Neural cell (in vitro differentiated cells): ENCODE results near the gene ZBTB48. TPM values are rescaled to one million over a fixed set of nuclear protein-coding genes. Genes with fewer than 3 reads are reported as not detected.

Experiments
- H2AFZ ChIP-seq: fragments of 200-600, 300-800 bp; sonication (generic), shearing (Covaris generic); 2 replicates; pipeline ENCODE4 v1.6.0; 2014; ENCODE audit warnings: low read depth, mild to moderate bottlenecking, antibody characterized with exemption, low read length, moderate library complexity
- H3F3A ChIP-seq: fragments of 200-600 bp; shearing (Covaris generic); 2 replicates; pipeline ENCODE4 v1.6.1; 2016; ENCODE audit warnings: mild to moderate bottlenecking, moderate library complexity, mixed read lengths, antibody characterized with exemption, low read length; ENCODE audit not compliant: insufficient read depth, poor library complexity, severe bottlenecking
- H3K27ac ChIP-seq: fragments of 200-600, 300-800 bp; sonication (generic), shearing (Covaris generic); 2 replicates; pipeline ENCODE4 v1.5.1; 2014; ENCODE audit warnings: mild to moderate bottlenecking, low read length, moderate library complexity
- H3K27me3 ChIP-seq: fragments of 300-800, 200-600 bp; sonication (generic), shearing (Covaris generic); 2 replicates; pipeline ENCODE4 v1.6.0; 2014; ENCODE audit warnings: mild to moderate bottlenecking, low read depth, low read length, moderate library complexity; ENCODE audit not compliant: insufficient read depth
- H3K36me3 ChIP-seq: fragments of 300-800, 200-600 bp; sonication (generic), shearing (Covaris generic); 2 replicates; pipeline ENCODE4 v1.5.1; 2014; ENCODE audit warnings: mild to moderate bottlenecking, antibody characterized with exemption, low read length, moderate library complexity; ENCODE audit not compliant: insufficient read depth
- H3K4me2 ChIP-seq: fragments of 300-800, 200-600 bp; sonication (generic), shearing (Covaris generic); 2 replicates; pipeline ENCODE4 v1.6.0; 2014; ENCODE audit warnings: mild to moderate bottlenecking, low read length
- H3K4me3 ChIP-seq: fragments of 300-800, 200-600 bp; sonication (generic), shearing (Covaris generic); 2 replicates; pipeline ENCODE4 v1.5.1; 2014; ENCODE audit warnings: mild to moderate bottlenecking, low read length, moderate library complexity
- H3K79me2 ChIP-seq: fragments of 200-600 bp; shearing (Covaris generic); replicated peaks from 2 replicates; pipeline ENCODE4 v1.6.0; 2014; ENCODE audit warnings: mild to moderate bottlenecking, low read length, moderate library complexity; ENCODE audit not compliant: insufficient read depth
- H3K9ac ChIP-seq: fragments of 300-800, 200-600 bp; sonication (generic), shearing (Covaris generic); 2 replicates; pipeline ENCODE4 v1.6.1; 2016; ENCODE audit warnings: mild to moderate bottlenecking, low read length, mixed read lengths
- H3K9me2 ChIP-seq: fragments of 200-600 bp; shearing (Covaris generic); 2 replicates; pipeline ENCODE4 v1.6.1; 2016; ENCODE audit warnings: mild to moderate bottlenecking, low read length, mixed read lengths; ENCODE audit not compliant: insufficient read depth
- H3K9me3 ChIP-seq: fragments of 200-600, 300-800 bp; sonication (generic), shearing (Covaris generic); 2 replicates; pipeline ENCODE4 v1.6.1; 2016; ENCODE audit warnings: mild to moderate bottlenecking, mixed run types, low read length, moderate library complexity, mixed read lengths
- H4K20me1 ChIP-seq: fragments of 200-600 bp; shearing (Covaris generic); 2 replicates; pipeline ENCODE4 v1.6.1; 2016; ENCODE audit warnings: mild to moderate bottlenecking, mixed run types; ENCODE audit not compliant: insufficient read depth
- CTCF ChIP-seq: fragments of 450-650 bp; IDR thresholded peaks from 2 replicates; pipeline ENCODE4 v1.5.1; 2014; ENCODE audit warnings: antibody characterized with exemption, mild to moderate bottlenecking, moderate library complexity; ENCODE audit not compliant: poor library complexity, severe bottlenecking
- EP300 ChIP-seq: fragments of 450-650 bp; conservative IDR thresholded peaks from 2 replicates; pipeline ENCODE4 v1.6.1; 2014; ENCODE audit warnings: antibody characterized with exemption, mild to moderate bottlenecking, moderate library complexity; ENCODE audit not compliant: poor library complexity, severe bottlenecking
- EZH2 ChIP-seq: fragments of 200-600, 300-800 bp; shearing (Covaris generic), sonication (generic); IDR thresholded peaks from 2 replicates; pipeline ENCODE4 v1.6.1; 2014; ENCODE audit warnings: antibody characterized with exemption, low read length, borderline replicate concordance, mild to moderate bottlenecking; ENCODE audit not compliant: insufficient read depth, poor library complexity, severe bottlenecking
- MXI1 ChIP-seq: fragments of 450-650 bp; conservative IDR thresholded peaks from 2 replicates; pipeline ENCODE4 v1.6.1; 2014; ENCODE audit warnings: antibody characterized with exemption, mild to moderate bottlenecking; ENCODE audit not compliant: poor library complexity, severe bottlenecking
- POLR2AphosphoS5 ChIP-seq: IDR thresholded peaks from 2 replicates; pipeline ENCODE4 v1.6.1; 2012
- RAD21 ChIP-seq: fragments of 450-650 bp; conservative IDR thresholded peaks from 2 replicates; pipeline ENCODE4 v1.6.1; 2014; ENCODE audit warnings: antibody characterized with exemption, mild to moderate bottlenecking, moderate library complexity
- REST ChIP-seq: IDR thresholded peaks from 2 replicates; pipeline ENCODE4 v1.6.1; 2012; ENCODE audit warnings: borderline replicate concordance
- SMC3 ChIP-seq: fragments of 450-650 bp; conservative IDR thresholded peaks from 2 replicates; pipeline ENCODE4 v1.6.1; 2014; ENCODE audit warnings: antibody characterized with exemption, mild to moderate bottlenecking, moderate library complexity; ENCODE audit not compliant: poor library complexity
- TAF1 ChIP-seq: IDR thresholded peaks from 2 replicates; pipeline ENCODE4 v1.6.1; 2012; ENCODE audit warnings: low read depth
- polyA plus RNA-seq: library from polyadenylated mRNA; depleted of rRNA; stranded (reverse); fragments of >200 nt; gene quantifications from 2 replicates; pipeline ENCODE4 v1.2.3, GENCODE V29; 2014

Gene ZBTB48
- polyA plus RNA-seq, 1 donor from 2014 or later = 48.2 TPM

GRCh38 chr1:6574818-6575217, 5.0 kb upstream of the ZBTB48 start:
- Histone ChIP-seq H2AFZ (no peak overlapping the region), H3K9me3 (no peaks in the 10 kb centered on the region), H3K9me2 (no peaks in the 10 kb centered on the region), H3K4me2 (no peak overlapping the region), H3K36me3 (no peaks in the 10 kb centered on the region), H3K27ac (no peak overlapping the region), H3K4me3 (no peak overlapping the region), H4K20me1 (no peaks in the 10 kb centered on the region), H3F3A (no peaks in the 10 kb centered on the region), H3K79me2 (no peaks in the 10 kb centered on the region), H3K9ac (no peak overlapping the region), H3K27me3 (no peaks in the 10 kb centered on the region)
- no peak for TF ChIP-seq EP300
- TF ChIP-seq REST = no peak
- no peak for TF ChIP-seq MXI1
- TF ChIP-seq EZH2 = no peak
- no peak for TF ChIP-seq SMC3
- TF ChIP-seq POLR2AphosphoS5 = no peak
- TF ChIP-seq CTCF = no peak
- TF ChIP-seq RAD21 = no peak
- no peak for TF ChIP-seq TAF1

GRCh38 chr1:6577831-6578525, 1.8 kb upstream of the ZBTB48 start:
- Histone ChIP-seq H3K9ac (no peak overlapping the region), H3K4me2 (no peak overlapping the region), H3F3A (no peaks in the 10 kb centered on the region), H3K79me2 (peaks cover 17% of the 10 kb centered on the region), H3K27me3 (no peaks in the 10 kb centered on the region), H2AFZ (no peak overlapping the region), H4K20me1 (no peaks in the 10 kb centered on the region), H3K4me3 (no peak overlapping the region), H3K9me3 (no peaks in the 10 kb centered on the region), H3K9me2 (no peaks in the 10 kb centered on the region), H3K27ac (no peak overlapping the region), H3K36me3 (no peaks in the 10 kb centered on the region)
- TF ChIP-seq TAF1 = no peak
- TF ChIP-seq MXI1 = no peak
- no peak for TF ChIP-seq REST
- TF ChIP-seq EZH2 = no peak
- no peak for TF ChIP-seq POLR2AphosphoS5
- no peak for TF ChIP-seq CTCF
- no peak for TF ChIP-seq EP300
- no peak for TF ChIP-seq RAD21
- no peak for TF ChIP-seq SMC3
